HepG2 (cell line): Measurements from ENCODE around the gene COPS8. TPM values are rescaled to one million over a fixed set of nuclear protein-coding genes. Genes with fewer than 3 reads are reported as not detected.

Experiments used
- ATAC-seq: fragments of 200-7000 bp; cut with Tn5 transposase; 3 replicates; pipeline ENCODE4 v1.9.1; 2020; ENCODE audit warnings: mild to moderate bottlenecking, moderate library complexity
- BruUV-seq: library from RNA; stranded (reverse); fragments of 400-500 nt; replicated peaks from 2 replicates; lab custom pipeline; 2021; lab: Mats Ljungman, UMichigan
- CTCF ChIA-PET: fragments of 300-600 bp; formaldehyde crosslinking; extraction: SDS; loops from one replicate; lab custom pipeline; 2021; ENCODE audit warnings: low total read pairs, inconsistent platforms, low intra/inter-chr PET ratio; lab: Yijun Ruan, JAX
- POLR2A ChIA-PET: fragments of 350-600 bp; sonication (Branson Sonifier 250); formaldehyde crosslinking; loops from one replicate; lab custom pipeline; 2020; ENCODE audit warnings: antibody characterized with exemption, inconsistent platforms; lab: Yijun Ruan, JAX
- DNase-seq: peaks from one replicate; pipeline ENCODE4 v3.0.0-alpha.2; 2015; ENCODE audit warnings: low spot score
- FAIRE-seq: peaks from 3 replicates; lab custom pipeline; 2011; peaks lifted over from hg19 to GRCh38; lab: Jason Lieb, UNC
- H2AFZ ChIP-seq: one replicate; pipeline ENCODE4 v1.6.1; 2011; ENCODE audit warnings: low read length, inconsistent platforms
- H3K27ac ChIP-seq: fragments of 300-600 bp; 3 replicates; pipeline ENCODE4 v1.8.0; 2011; ENCODE audit warnings: mixed run types, mild to moderate bottlenecking, mixed read lengths, low read length, inconsistent platforms; ENCODE audit not compliant: insufficient read depth; ENCODE audit errors: extremely low read length
- H3K27me3 ChIP-seq, 2 experiments: fragments of 200-600 bp in 1 of 2; 2 replicates in 1 of 2; 3 replicates in 1 of 2; pipeline versions ENCODE4 v1.6.0 to v1.8.0; 2011; ENCODE audit warnings: low read length in 2 of 2, mild to moderate bottlenecking in 2 of 2, moderate library complexity in 2 of 2, inconsistent platforms in 1 of 2; ENCODE audit not compliant: insufficient read depth in 2 of 2, control insufficient read depth in 1 of 2
- H3K36me3 ChIP-seq, 2 experiments: fragments of 200-600 bp in 1 of 2; replicated peaks in 1 of 2; 2 replicates in 1 of 2; 3 replicates in 1 of 2; pipeline versions ENCODE4 v1.5.1 to v1.8.0; 2011; ENCODE audit warnings: low read length in 2 of 2, inconsistent platforms in 1 of 2; ENCODE audit not compliant: insufficient read depth in 2 of 2, control insufficient read depth in 1 of 2
- H3K4me1 ChIP-seq: 2 replicates; pipeline ENCODE4 v1.5.1; 2012; ENCODE audit warnings: low read length, inconsistent platforms; ENCODE audit not compliant: insufficient read depth
- H3K4me2 ChIP-seq: 2 replicates; pipeline ENCODE4 v1.6.0; 2011; ENCODE audit warnings: low read depth, low read length, inconsistent platforms
- H3K4me3 ChIP-seq, 3 experiments: fragments of 200-600 bp in 1 of 3; sonication (generic), shearing (Covaris generic) in 1 of 3; replicated peaks in 1 of 3; 2 replicates each; pipeline ENCODE4 v1.5.1; 2011 to 2016; ENCODE audit warnings: low read length in 3 of 3, inconsistent platforms in 2 of 3, low read depth in 2 of 3, mild to moderate bottlenecking in 2 of 3, control low read depth in 1 of 3, mixed read lengths in 1 of 3; ENCODE audit not compliant: insufficient read depth in 1 of 3
- H3K79me2 ChIP-seq: one replicate; pipeline ENCODE4 v1.6.1; 2011; ENCODE audit warnings: low read length, inconsistent platforms; ENCODE audit not compliant: insufficient read depth
- H3K9ac ChIP-seq: 2 replicates; pipeline ENCODE4 v1.6.0; 2011; ENCODE audit warnings: mild to moderate bottlenecking, low read depth, low read length, inconsistent platforms; ENCODE audit not compliant: insufficient read depth
- H3K9me3 ChIP-seq: 2 replicates; pipeline ENCODE4 v1.5.1; 2012; ENCODE audit warnings: mild to moderate bottlenecking, low read length
- H4K20me1 ChIP-seq: 2 replicates; pipeline ENCODE4 v1.6.0; 2011; ENCODE audit warnings: inconsistent platforms, mild to moderate bottlenecking, low read length, moderate library complexity; ENCODE audit not compliant: insufficient read depth
- PHF21A ChIP-seq: sonication (generic); formaldehyde crosslinking; IDR thresholded peaks from 2 replicates; pipeline ENCODE4 v1.5.0; 2020; ENCODE audit warnings: mild to moderate bottlenecking, missing genetic modification reagents
- SMAD1 ChIP-seq: sonication (generic); formaldehyde crosslinking; IDR thresholded peaks from 2 replicates; pipeline ENCODE4 v1.4.0; 2020; ENCODE audit warnings: missing genetic modification reagents, low read depth, mild to moderate bottlenecking, borderline replicate concordance
- ZNF317 ChIP-seq: sonication (generic); formaldehyde crosslinking; IDR thresholded peaks from 2 replicates; pipeline ENCODE4 v1.5.0; 2020; ENCODE audit warnings: mild to moderate bottlenecking, missing genetic modification reagents
- ZNF343 ChIP-seq: sonication (generic); formaldehyde crosslinking; IDR thresholded peaks from 2 replicates; pipeline ENCODE4 v1.4.0; 2020; ENCODE audit warnings: mild to moderate bottlenecking, missing genetic modification reagents
- WGBS: methylation state at CpG from one replicate; pipeline ENCODE4 v1.1.6; 2017; ENCODE audit warnings: low lambda C conversion rate; 5-methylcytosine and 5-hydroxymethylcytosine counted together
- in situ Hi-C: cut with HindIII; loops from 2 replicates; pipeline ENCODE4 v1.10.0; 2017; ENCODE audit warnings: low pct_unique_long_range_greater_than_20kb; ENCODE audit not compliant: extremely low pct_ligation_motif_present
- intact Hi-C: fragments of 100-400 bp; cut with micrococcal nuclease; formaldehyde crosslinking; loops from one replicate; pipeline ENCODE4 v1.10.0; 2022; ENCODE audit not compliant: unreplicated experiment
- polyA plus RNA-seq, 8 experiments: library from polyadenylated mRNA; depleted of rRNA in 3 of 8; stranded (reverse) in 7 of 8; unstranded in 1 of 8; fragments of >200 nt; fragmentation: Illumina TruSeq in 4 of 8; extraction: Trizol in 4 of 8; gene quantifications; 2 replicates each; pipeline versions ENCODE4 v1.2.1 to v1.2.3, GENCODE V29; 2011 to 2016; ENCODE audit warnings: low read depth in 4 of 8, missing spikeins in 1 of 8, mixed read lengths in 1 of 8; ENCODE audit not compliant: insufficient read depth in 1 of 8
- total RNA-seq, 5 experiments: library from RNA; depleted of rRNA; stranded (reverse); fragments of >200 nt; fragmentation: Illumina TruSeq; extraction: Trizol; gene quantifications; 2 replicates each; pipeline ENCODE4 v1.2.3, GENCODE V29; 2016; ENCODE audit warnings: low read depth in 1 of 5

COPS8 gene
- total and polyA plus RNA-seq, 2 of the 13 experiments (the other 11 are each of a cell fraction or from before 2014, with no cell fraction given): 86.3 to 96.6 TPM

DNA sequence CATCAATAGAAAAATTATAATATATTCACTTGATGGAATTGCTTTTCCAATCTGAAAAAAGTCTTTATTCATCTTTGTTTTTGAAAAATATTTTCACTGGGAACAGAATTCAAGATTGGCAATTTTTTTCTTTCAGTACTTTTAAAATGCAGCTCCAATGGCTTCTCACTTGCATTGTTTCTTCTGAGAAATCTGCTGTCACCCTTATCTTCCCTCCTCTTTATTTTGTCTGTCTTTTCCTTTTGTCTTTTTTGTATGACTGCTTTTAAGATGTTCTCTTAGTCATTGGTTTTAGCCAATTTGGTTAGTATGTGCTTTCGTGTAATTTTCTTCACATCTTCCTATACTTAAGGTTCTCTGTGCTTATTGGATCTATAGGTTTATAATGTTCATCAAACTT is 37.1 kb upstream of the COPS8 start:
- Histone ChIP-seq H3K79me2 (no peaks in the 10 kb centered on the region), H3K27ac (no peak overlapping the region), H3K27me3 (no peaks in the 10 kb centered on the region), H3K4me1 (no peaks in the 10 kb centered on the region), H3K9me3 (peaks cover 22% of the 10 kb centered on the region), H3K4me3 (no peak overlapping the region), H4K20me1 (no peaks in the 10 kb centered on the region), H3K36me3 (no peaks in the 10 kb centered on the region), H2AFZ (no peak overlapping the region), H3K4me2 (no peak overlapping the region), H3K9ac (no peak overlapping the region)
- intact Hi-C loops (no loop called here), in situ Hi-C loops (no loop called here)
- CTCF ChIA-PET: no interaction called here
- WGBS: 37% methylated on average over 1 of the region's 1 CpG
- ATAC-seq (no peak), DNase-seq (no peak), FAIRE-seq (no peak)
- BruUV-seq: no TSS peak
- no peak for TF ChIP-seq ZNF343 (CRISPR knock-in tag)
- peak; percentile 99 for TF ChIP-seq ZNF317 (CRISPR knock-in tag)
- POLR2A ChIA-PET: no interaction called here

GRCh38 chr2:237051861-237052260 is 33.8 kb upstream of the COPS8 start:
- Histone ChIP-seq H3K27me3 (no peaks in the 10 kb centered on the region), H2AFZ (no peak overlapping the region), H3K36me3 (no peaks in the 10 kb centered on the region), H3K79me2 (no peaks in the 10 kb centered on the region), H3K4me2 (no peak overlapping the region), H3K9me3 (peaks cover 22% of the 10 kb centered on the region), H3K9ac (no peak overlapping the region), H4K20me1 (no peaks in the 10 kb centered on the region), H3K4me1 (no peaks in the 10 kb centered on the region), H3K27ac (no peak overlapping the region), H3K4me3 (no peak overlapping the region)
- CTCF ChIA-PET: no interaction called here
- POLR2A ChIA-PET: no interaction called here
- WGBS: 40% methylated on average over 8 of the region's 8 CpGs
- in situ Hi-C loops: no loop called here
- no peak for FAIRE-seq
- BruUV-seq: no TSS peak
- TF ChIP-seq PHF21A (CRISPR knock-in tag) (0 out of 2 replicates have a peak, but pooled peaks have one; percentile 9), SMAD1 (no peak)
- intact Hi-C loops: no loop called here
- no peak for DNase-seq
- ATAC-seq: no peak
